ENCODE measurements around the gene PCGF3.
"Not testable (repeated sequence)": the region's sequence is repeated elsewhere in the genome, so short reads cannot be mapped to it uniquely, and the experiment has no call there.

GRCh38 chr4:669806-670559 lies 35.6 kb upstream of the PCGF3 start:
- TF ChIP-seq, protein P1, sequence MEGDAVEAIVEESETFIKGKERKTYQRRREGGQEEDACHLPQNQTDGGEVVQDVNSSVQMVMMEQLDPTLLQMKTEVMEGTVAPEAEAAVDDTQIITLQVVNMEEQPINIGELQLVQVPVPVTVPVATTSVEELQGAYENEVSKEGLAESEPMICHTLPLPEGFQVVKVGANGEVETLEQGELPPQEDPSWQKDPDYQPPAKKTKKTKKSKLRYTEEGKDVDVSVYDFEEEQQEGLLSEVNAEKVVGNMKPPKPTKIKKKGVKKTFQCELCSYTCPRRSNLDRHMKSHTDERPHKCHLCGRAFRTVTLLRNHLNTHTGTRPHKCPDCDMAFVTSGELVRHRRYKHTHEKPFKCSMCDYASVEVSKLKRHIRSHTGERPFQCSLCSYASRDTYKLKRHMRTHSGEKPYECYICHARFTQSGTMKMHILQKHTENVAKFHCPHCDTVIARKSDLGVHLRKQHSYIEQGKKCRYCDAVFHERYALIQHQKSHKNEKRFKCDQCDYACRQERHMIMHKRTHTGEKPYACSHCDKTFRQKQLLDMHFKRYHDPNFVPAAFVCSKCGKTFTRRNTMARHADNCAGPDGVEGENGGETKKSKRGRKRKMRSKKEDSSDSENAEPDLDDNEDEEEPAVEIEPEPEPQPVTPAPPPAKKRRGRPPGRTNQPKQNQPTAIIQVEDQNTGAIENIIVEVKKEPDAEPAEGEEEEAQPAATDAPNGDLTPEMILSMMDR (IDR thresholded peaks at IDR 0.05), result not testable (repeated sequence)
- not testable (repeated sequence) for TF ChIP-seq ZFX (IDR thresholded peaks at IDR 0.05; ENCODE audit: borderline replicate concordance)

Measured in 22Rv1 (cell line).